HepG2 (cell line): ENCODE data around the gene SLC13A5. TPM values are rescaled to one million over a fixed set of nuclear protein-coding genes. Genes with fewer than 3 reads are reported as not detected.

ENCODE experiments used
- ARID4A ChIP-seq: sonication (generic); formaldehyde crosslinking; IDR thresholded peaks from 2 replicates; pipeline ENCODE4 v1.5.0; 2020; ENCODE audit warnings: mild to moderate bottlenecking, missing genetic modification reagents, borderline replicate concordance
- ATF1 ChIP-seq: IDR thresholded peaks from 2 replicates; pipeline ENCODE4 v1.6.1; 2016; ENCODE audit warnings: mild to moderate bottlenecking, control low read depth
- ATF3 ChIP-seq: sonication (generic); formaldehyde crosslinking; IDR thresholded peaks from 2 replicates; pipeline ENCODE4 v1.4.0; 2020; ENCODE audit warnings: missing genetic modification reagents
- CREB1 ChIP-seq, 2 experiments: fragments of 450-650 bp in 1 of 2; IDR thresholded peaks; 2 replicates each; pipeline ENCODE4 v1.6.1; 2016 to 2017; ENCODE audit warnings: control low read depth in 1 of 2, mild to moderate bottlenecking in 1 of 2, missing compliant biosample characterization in 1 of 2, missing genetic modification characterization in 1 of 2
- KDM2A ChIP-seq: sonication (generic); formaldehyde crosslinking; IDR thresholded peaks from 2 replicates; pipeline ENCODE4 v1.4.0; 2020; ENCODE audit warnings: low read depth, missing genetic modification reagents, borderline replicate concordance
- LCORL ChIP-seq, 2 experiments: fragments of 450-650 bp in 1 of 2; sonication (generic) in 1 of 2; formaldehyde crosslinking in 1 of 2; IDR thresholded peaks; 2 replicates each; pipeline versions ENCODE4 v1.5.0 to v1.6.1; 2017 to 2020; ENCODE audit warnings: antibody characterized with exemption in 1 of 2, missing genetic modification reagents in 1 of 2
- MEF2D ChIP-seq: sonication (generic); formaldehyde crosslinking; IDR thresholded peaks from 2 replicates; pipeline ENCODE4 v1.5.1; 2020; ENCODE audit warnings: mild to moderate bottlenecking, missing genetic modification reagents
- PLSCR1 ChIP-seq: sonication (generic); formaldehyde crosslinking; IDR thresholded peaks from 2 replicates; pipeline ENCODE4 v1.5.0; 2020; ENCODE audit warnings: missing genetic modification reagents, mild to moderate bottlenecking, borderline replicate concordance
- RBAK ChIP-seq: sonication (generic); formaldehyde crosslinking; IDR thresholded peaks from 2 replicates; pipeline ENCODE4 v1.5.1; 2020; ENCODE audit warnings: mild to moderate bottlenecking, missing genetic modification reagents
- SIN3A ChIP-seq: IDR thresholded peaks from 2 replicates; pipeline ENCODE4 v1.6.1; 2011; ENCODE audit warnings: low read depth, mild to moderate bottlenecking, control low read depth, low read length, borderline replicate concordance
- SP1 ChIP-seq, 2 experiments: fragments of 450-650 bp in 1 of 2; sonication (generic) in 1 of 2; formaldehyde crosslinking in 1 of 2; IDR thresholded peaks; 2 replicates each; pipeline versions ENCODE4 v1.4.0 to v1.6.1; 2016 to 2020; ENCODE audit warnings: missing genetic modification reagents in 1 of 2
- TGIF2 ChIP-seq: IDR thresholded peaks from 2 replicates; pipeline ENCODE4 v1.6.1; 2016; ENCODE audit warnings: control low read depth, missing compliant biosample characterization
- ZHX2 ChIP-seq, 2 experiments: sonication (generic) in 1 of 2; formaldehyde crosslinking in 1 of 2; IDR thresholded peaks; 2 replicates each; pipeline versions ENCODE4 v1.6.1 to v1.9.0; 2014 to 2022; ENCODE audit warnings: antibody characterized with exemption in 1 of 2, borderline replicate concordance in 1 of 2, inconsistent platforms in 1 of 2, low read depth in 1 of 2, missing genetic modification reagents in 1 of 2
- ZNF546 ChIP-seq: sonication (generic); formaldehyde crosslinking; conservative IDR thresholded peaks from 2 replicates; pipeline ENCODE4 v1.8.1; 2023; ENCODE audit warnings: mild to moderate bottlenecking, missing genetic modification reagents
- ZNF619 ChIP-seq: sonication (generic); formaldehyde crosslinking; IDR thresholded peaks from 2 replicates; pipeline ENCODE4 v1.4.0; 2020; ENCODE audit warnings: mild to moderate bottlenecking, missing genetic modification reagents
- ZNF703 ChIP-seq: sonication (generic); formaldehyde crosslinking; IDR thresholded peaks from 2 replicates; pipeline ENCODE4 v1.5.1; 2020; ENCODE audit warnings: missing genetic modification reagents, mild to moderate bottlenecking, moderate library complexity, borderline replicate concordance
- polyA plus RNA-seq, 8 experiments: library from polyadenylated mRNA; depleted of rRNA in 3 of 8; stranded (reverse) in 7 of 8; unstranded in 1 of 8; fragments of >200 nt; fragmentation: Illumina TruSeq in 4 of 8; extraction: Trizol in 4 of 8; gene quantifications; 2 replicates each; pipeline versions ENCODE4 v1.2.1 to v1.2.3, GENCODE V29; 2011 to 2016; ENCODE audit warnings: low read depth in 4 of 8, missing spikeins in 1 of 8, mixed read lengths in 1 of 8; ENCODE audit not compliant: insufficient read depth in 1 of 8
- total RNA-seq, 5 experiments: library from RNA; depleted of rRNA; stranded (reverse); fragments of >200 nt; fragmentation: Illumina TruSeq; extraction: Trizol; gene quantifications; 2 replicates each; pipeline ENCODE4 v1.2.3, GENCODE V29; 2016; ENCODE audit warnings: low read depth in 1 of 5

The SLC13A5 gene
- total and polyA plus RNA-seq, 2 of the 13 experiments (the other 11 are each of a cell fraction or from before 2014, with no cell fraction given) = 42.8 to 310 TPM

- TF ChIP-seq RBAK (CRISPR knock-in tag) (no peak), ZHX2 (IDR thresholded peaks at IDR 0.05; ENCODE audit: low read depth) (no peak), ZHX2 (CRISPR knock-in tag; IDR thresholded peaks at IDR 0.05; ENCODE audit: borderline replicate concordance) (0 out of 2 replicates have a peak, but pooled peaks have one; percentile 20), ATF1 (CRISPR knock-in tag) (0 out of 2 replicates have a peak, but pooled peaks have one; percentile 57), CREB1 (IDR thresholded peaks at IDR 0.05) (peak; percentile 80), CREB1 (CRISPR knock-in tag; IDR thresholded peaks at IDR 0.05) (peak; percentile 71), PLSCR1 (no peak), ZNF619 (CRISPR knock-in tag) (no peak), KDM2A (CRISPR knock-in tag) (peak; percentile 78; the same call in 1 of the 2 replicates), LCORL (IDR thresholded peaks at IDR 0.05) (no peak), LCORL (CRISPR knock-in tag; IDR thresholded peaks at IDR 0.05) (peak; percentile 80; the same call in 1 of the 2 replicates), ARID4A (CRISPR knock-in tag) (peak; percentile 80; the same call in 1 of the 2 replicates), SIN3A (peak; percentile 94; the same call in 1 of the 2 replicates), SP1 (IDR thresholded peaks at IDR 0.05) (no peak), SP1 (CRISPR knock-in tag; IDR thresholded peaks at IDR 0.05) (peak; percentile 86), ZNF703 (CRISPR knock-in tag) (no peak), MEF2D (peak; percentile 73; the same call in 1 of the 2 replicates), ZNF546 (no peak), TGIF2 (peak; percentile 62; the same call in 1 of the 2 replicates), ATF3 (CRISPR knock-in tag) (no peak)
These were observed 61.7 kb downstream of the SLC13A5 start, which contains the start of the genes C17orf100 and MED31 (continued) for GRCh38 chr17:6651354-6651918.
